ENCODE measurements around the gene DYNLT4.
"Not testable (repeated sequence)": the region's sequence is repeated elsewhere in the genome, so short reads cannot be mapped to it uniquely, and the experiment has no call there.

Gene DYNLT4, protein sequence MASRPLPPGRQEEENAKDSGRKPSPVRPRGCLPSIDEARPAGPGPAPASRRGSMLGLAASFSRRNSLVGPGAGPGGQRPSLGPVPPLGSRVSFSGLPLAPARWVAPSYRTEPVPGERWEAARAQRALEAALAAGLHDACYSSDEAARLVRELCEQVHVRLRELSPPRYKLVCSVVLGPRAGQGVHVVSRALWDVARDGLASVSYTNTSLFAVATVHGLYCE

DNA sequence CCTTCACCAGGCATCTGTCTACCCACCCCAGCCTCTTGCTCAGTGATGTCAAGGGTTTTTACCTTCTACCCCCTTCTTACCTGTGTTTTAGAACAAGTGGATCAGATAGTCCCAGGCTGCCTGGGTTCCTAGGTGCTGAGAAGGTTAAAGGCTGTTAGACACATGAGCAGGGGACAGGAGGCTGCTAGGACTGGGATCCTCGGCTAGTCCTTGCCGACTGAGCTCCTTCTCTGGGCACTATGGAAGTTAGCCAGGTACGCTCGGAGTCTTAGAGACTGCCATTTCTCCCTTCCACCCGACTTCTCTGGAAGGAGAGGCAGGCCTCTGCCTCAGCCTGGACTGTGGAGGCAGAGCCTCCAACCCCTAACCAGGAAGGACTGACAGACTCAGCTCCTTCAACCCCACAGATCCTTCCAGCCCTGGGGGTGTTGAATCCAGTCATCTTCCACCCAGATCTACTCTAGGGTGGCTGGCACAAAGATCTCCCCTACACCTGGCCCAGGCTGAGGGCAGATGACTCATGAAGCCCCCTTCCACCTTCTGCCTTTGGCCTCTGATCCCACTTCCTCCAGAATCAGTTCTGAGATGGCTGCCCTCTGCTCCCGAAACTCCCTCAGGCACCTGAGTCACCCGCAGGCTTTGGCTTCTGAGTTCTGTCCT is at the start of gene DYNLT4:
DYNLT4 (minus strand) TSS at position 648 of the 660 bp plus-strand sequence. CDS start 683 bp downstream, outside the sequence.
- no peak for DNase-seq

DNA sequence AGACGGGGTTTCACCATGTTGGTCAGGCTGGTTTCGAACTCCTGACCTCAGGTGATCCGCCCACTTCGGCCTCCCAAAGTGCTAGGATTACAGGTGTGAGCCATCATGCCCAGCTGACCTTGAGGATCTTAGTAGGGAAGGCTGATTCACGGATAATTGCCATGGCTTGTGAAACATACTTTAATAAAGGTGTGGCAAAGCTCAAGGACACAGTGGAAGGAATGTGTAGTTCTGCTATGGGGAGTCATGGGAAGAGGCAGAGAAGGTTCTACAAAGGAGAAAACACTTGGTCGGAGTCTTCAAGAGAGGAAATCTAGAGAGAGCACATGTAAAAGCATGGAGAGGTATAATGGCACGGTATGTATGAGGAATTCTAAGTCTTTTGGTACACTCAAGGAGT is 48.6 kb upstream of the DYNLT4 start:
- DNase-seq: no peak

- no peak for DNase-seq
Measured at GRCh38 chr1:44854970-44855369, 47.8 kb upstream of the DYNLT4 start.

DNA sequence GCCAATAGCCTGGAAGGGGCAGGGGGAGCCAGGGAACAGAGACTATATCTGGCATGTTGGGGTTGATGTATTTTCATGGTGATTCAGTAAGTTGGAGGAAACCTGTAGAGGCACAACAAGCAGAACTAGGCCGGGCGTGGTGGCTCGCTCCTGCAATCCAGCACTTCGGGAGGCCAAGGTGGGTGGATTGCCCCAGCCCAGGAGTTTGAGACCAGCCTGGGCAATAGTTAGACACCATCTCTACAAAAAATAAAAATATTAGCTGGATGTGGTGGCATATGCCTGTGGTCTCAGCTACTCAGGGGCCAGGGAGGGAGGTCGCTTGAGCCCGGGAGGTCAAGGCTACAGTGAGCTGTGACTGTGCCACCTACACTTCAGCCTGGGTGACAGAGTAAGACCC is 46.0 kb upstream of the DYNLT4 start:
- no peak for DNase-seq

- DNase-seq: no peak
Measured at GRCh38 chr1:44851308-44851707, 44.2 kb upstream of the DYNLT4 start.

GRCh38 chr1:44849575-44850132 is 42.5 kb upstream of the DYNLT4 start:
- no peak for DNase-seq

GRCh38 chr1:44848456-44849181 is 41.5 kb upstream of the DYNLT4 start:
- no peak for DNase-seq

DNA sequence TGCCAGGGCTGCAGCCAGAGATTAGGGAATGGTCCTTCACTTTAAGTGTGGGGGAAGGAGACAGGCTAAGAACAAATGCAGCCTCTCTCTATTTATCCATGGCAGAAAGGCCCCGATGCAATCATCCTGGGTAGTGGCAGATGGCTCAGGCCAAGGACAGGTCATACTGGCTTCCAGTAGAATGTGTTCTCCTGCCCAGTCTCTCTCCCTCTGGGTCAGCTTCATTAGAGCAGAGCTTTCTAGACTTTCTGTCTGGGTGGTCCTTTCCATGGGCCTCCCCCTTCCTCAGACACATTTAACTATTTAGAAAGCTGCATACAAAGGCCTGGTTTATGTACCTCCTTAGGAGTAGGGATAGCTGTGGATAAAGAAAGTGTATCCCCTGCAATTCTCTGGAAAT is 40.7 kb upstream of the DYNLT4 start:
- DNase-seq: no peak

DNA sequence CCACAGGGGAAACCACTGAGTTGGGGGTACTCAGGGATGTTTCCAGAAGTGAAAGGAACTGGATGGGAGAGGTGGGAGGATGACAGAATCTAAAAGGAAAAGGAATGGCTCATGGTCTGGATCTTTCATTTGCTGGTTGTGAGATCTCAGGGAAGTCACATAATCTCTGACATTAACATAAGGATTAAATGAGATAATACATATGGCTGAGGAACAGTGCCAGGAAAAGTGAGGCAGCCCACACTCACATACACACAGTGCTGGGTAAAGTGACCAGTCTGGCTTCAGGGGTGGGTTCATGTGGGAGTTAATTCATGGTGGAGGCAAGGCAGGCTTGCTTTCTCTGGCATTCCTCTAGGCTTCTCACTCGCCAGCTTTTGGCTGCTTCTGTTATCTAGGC is 39.8 kb upstream of the DYNLT4 start:
- DNase-seq: no peak

DNA sequence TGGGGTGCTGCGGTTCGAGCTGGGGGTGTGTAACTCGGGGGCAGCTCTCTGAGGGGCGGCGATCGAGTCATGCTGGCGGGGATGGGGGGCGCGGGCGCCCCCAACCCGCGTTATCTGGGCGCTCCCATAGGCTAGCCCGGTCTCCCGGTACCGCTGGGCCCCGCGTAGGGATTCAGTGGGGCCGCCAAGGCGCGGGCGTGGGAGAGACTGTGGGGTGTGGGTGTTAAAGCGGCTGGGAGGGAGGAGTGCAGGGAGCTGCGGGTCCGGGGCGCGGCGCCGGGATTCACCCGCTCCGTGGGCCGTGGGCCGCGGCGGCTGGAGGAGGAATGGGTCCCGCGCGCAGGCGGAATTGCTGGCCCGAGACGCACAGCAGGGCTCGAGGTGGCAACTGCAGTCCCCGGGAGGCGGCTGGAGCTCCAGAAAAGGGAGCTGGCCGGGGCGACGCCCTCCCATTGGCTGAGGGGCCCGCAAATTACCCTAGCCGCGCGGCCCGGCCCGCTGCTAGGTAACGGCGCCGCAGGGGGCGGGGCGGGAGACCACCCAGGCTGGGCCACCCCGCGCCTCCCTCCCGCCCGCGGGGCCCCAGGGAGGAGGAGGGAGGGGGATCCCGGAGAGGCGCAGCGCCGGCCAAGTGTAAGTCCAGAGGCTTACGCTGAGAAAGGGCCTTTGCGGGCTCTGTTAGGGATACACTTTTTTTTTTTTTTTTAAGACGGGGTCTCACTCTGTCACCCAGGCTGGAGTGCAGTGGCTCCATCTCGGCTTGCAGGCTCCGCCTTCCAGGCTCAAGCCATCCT is 35.9 kb upstream of the DYNLT4 start, which contains the start of gene PTCH2:
PTCH2 (minus strand) TSS at position 392 of the 794 bp plus-strand sequence; CDS start at position 71, 321 bp downstream.
- DNase-seq: peak; percentile 85

DNA sequence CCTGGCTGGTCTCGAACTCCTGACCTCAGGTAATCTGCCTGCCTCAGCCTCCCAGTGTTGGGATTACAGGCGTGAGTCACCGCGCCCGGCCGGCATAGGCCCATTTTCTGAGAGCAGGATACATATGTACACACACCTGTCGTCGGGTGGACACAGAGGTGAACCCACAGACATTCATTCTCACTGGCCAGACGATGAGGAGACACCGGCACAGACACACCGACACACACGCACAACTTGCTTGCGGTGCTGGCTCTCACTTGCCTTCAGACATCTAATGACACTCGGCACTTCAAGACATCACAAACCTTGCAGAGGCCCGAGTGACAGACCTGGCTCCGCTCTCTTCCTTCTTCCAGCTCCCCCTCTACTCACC is 35.3 kb upstream of the DYNLT4 start:
- peak; percentile 7 for DNase-seq

DNA sequence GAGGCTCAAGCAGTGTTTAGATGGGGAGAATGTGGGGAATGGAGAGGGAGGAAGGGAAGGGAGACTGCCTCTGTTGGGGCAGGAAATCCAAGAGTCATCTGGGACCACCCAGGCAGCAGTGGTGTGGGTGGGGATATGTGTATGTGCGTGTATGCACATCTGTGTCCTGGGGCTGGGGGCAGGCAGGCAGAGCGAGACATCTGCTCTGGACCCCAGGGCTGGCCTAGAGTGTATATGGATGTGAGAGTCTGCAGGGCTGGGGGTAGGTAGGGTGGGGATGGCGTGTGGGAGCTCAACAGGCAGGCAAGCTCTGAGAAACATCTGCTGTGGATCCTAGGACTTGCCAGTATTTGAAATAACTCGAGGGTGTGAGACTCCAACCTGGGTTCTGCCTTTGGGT is 32.4 kb upstream of the DYNLT4 start:
- DNase-seq: no peak

DNA sequence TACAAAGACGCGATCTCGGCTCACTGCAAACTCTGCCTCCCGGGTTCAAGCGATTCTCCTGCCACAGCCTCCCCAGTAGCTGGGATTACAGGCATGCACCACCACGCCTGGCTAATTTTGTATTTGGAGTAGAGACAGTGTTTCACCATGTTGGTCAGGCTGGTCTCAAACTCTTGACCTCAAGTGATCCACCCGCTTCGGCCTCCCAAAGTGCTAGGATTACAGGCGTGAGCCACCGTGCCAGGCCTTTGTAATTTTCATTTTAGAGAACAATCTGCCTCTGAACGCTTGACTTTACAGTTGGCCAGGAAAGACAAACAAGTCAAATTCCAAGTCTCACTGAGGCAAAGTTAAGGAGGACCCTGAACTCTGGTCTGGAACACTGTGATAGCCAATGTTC is 31.1 kb upstream of the DYNLT4 start:
- DNase-seq: not testable (repeated sequence)

DNA sequence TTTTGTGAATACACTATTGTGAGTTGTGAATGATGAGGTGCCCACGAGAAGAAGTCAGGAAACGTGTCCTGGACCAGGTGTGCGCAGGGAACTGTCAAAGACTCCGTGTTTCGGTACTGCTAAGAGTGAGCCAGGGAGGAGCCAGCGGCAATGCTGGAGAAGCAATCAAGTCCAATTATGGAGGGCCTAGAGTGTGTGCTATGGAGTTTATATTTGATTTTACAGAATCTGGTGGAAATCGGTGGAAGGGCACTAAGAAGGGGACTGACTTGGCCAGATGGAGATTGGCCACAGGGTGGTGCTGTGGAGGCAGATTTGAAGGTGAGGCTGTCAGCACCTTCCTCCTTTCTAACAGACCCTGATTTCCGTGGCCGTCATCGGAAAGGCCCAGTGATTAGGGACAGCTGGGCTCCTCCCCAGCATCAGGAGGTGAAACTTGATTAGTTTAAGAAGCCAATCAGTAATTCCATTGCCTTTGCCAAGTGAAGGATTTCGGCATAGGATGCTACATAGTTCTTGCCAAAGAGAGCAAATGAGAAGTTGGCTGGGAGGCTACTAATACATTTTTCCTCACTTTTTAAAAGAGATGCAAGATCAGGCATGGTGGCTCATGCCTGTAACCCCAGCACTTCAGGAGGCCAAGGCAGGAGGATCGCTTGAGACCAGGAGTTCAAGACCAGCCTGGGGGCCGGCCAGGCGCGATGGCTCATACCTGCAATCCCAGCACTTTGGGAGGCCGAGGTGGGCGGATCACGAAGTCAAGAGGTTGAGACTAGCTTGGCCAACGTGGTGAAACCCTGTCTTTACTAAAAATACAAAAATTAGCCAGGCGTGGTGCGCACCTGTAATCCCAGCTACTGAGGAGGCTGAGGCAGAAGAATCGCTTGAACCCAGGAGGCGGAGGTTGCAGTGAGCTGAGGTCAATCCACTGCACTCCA is 28.9 kb upstream of the DYNLT4 start:
- DNase-seq: peak; percentile 73

DNA sequence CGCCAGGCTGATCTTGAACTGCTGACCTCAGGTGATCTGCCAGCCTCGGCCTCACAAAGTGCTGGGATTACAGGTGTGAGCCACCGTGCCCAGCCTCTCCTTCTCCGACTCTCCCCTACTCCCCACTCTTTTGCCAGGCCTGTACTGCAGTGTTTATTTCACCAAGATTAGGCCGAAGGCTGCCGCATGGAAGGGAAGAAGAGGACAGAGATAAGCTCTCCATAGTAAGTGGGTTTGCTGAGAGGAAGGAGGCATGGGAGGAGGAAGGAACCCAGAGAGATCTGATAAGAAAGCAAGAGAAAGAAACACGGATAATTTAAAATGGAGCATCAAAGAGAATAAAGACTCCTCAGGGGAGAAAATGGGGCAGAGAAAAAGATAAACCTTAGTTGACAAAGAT is 27.2 kb upstream of the DYNLT4 start:
- no peak for DNase-seq

DNA sequence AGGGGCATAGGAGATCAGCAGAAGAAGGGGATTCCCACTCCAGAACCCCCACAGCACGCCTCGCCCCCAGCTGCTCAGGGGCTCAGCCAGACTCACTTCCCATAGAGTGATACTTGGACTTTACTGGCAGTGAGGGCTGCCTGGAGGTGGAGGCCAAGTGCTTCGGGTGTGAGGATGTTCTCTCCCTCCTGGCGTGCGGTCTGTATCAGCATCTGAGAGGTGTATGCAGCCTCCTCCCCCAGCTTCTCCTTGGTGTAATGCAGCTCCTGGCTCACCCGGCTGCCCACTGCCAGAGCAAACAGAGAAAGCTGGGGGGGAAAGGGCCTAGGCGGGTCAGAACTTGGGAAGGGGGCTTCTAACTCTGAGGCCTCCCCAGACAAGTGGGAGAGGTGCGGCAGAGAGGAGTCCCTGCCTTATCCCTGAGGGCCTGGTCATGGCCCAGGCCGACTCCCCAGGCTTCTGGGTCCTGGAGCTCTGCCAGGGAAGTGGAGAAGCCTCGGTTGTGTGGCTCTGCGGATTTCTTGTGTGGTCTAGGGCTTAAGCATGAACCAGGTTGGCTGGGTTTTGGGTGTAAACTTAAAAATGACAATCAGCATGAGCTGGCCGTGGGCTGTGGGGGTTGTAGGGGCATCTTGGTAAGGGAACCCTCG is 25.0 kb upstream of the DYNLT4 start:
- DNase-seq: no peak

GRCh38 chr1:44831516-44831915 is 24.4 kb upstream of the DYNLT4 start:
- DNase-seq: peak; percentile 29

- no peak for DNase-seq
Measured at GRCh38 chr1:44830900-44831304, 23.8 kb upstream of the DYNLT4 start.

DNA sequence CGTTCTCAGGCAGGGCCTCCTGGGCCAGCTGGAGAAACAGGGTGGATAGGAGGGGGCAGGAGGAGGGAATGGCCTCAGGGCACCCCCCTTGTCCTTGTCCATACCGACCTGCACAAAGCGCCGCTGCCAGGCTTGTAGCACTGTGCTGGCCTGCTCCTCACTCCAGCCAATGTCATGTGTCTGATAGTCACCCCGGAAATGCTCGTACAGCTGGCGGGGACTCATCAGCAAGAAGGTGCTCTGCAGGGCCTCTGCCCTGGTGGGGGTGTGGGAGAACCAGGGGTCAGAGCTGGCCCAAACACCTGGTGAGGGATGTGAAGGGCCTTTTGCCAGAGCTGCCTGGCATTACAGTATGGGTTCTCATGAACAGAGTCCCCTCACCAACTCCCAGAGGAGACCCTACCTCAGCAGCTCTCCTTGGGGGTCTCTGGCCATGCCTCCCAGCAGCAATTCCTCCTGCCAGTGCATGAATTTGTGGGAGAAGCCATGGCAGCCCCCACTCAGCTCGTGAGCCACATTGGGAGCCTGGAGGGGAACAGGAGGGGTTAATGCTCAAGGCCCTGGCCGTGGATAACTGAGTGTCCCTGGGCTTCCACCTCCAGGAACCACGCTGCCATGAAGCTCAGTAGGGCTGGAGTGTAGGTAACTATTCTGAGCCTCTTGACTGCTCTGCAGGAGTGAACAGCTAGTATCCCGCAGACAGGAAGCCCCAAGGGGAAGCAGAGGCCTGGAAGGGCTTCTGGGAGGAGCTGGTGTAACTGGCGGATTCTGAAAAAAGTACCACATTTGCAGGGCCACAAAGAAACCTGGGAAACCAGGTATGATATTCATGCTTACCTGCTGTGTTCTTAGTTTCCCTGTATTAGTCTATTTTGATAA is 22.6 kb upstream of the DYNLT4 start:
- DNase-seq: no peak

- DNase-seq: no peak
Measured at GRCh38 chr1:44828841-44829440, 21.8 kb upstream of the DYNLT4 start.

All from NCI-H1105 treated with DMSO at 0.1 percent for 48 hours (cell line).